Activated CD4-positive, alpha-beta T cell treated with anti-CD3 and anti-CD28 coated beads, Interleukin-2, Interleukin-4, amounts not matched to agents 100 ng/mL and 50 ng/mL, durations not matched to agents 16 hours and 8 hours (primary cell): ENCODE data around the gene RREB1.

Experiments
- DNase-seq: peaks from one replicate; pipeline ENCODE4 v3.0.0-alpha.2; 2020; ENCODE audit warnings: low spot score

Gene RREB1

DNA sequence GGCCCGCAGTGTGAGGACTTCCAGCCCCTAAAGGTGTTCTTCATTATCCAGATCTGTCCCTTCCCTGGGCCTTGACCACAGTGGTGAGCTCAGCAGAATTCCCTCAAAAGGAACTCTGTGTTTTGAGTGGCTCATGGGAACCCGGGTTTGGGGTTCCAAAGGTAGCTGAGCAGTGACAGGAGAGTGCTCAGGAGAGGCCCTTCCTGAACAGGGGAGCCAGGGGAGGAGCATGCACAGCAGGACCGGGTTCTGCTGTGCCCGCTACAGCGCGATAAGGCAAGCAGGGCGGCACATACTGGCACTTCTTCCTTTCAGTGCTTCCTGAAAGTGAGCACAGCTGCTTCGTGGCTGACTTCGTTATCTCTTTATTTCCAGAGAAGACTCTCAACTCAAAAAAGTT is 117.0 kb downstream of the RREB1 start:
- no peak for DNase-seq

DNA sequence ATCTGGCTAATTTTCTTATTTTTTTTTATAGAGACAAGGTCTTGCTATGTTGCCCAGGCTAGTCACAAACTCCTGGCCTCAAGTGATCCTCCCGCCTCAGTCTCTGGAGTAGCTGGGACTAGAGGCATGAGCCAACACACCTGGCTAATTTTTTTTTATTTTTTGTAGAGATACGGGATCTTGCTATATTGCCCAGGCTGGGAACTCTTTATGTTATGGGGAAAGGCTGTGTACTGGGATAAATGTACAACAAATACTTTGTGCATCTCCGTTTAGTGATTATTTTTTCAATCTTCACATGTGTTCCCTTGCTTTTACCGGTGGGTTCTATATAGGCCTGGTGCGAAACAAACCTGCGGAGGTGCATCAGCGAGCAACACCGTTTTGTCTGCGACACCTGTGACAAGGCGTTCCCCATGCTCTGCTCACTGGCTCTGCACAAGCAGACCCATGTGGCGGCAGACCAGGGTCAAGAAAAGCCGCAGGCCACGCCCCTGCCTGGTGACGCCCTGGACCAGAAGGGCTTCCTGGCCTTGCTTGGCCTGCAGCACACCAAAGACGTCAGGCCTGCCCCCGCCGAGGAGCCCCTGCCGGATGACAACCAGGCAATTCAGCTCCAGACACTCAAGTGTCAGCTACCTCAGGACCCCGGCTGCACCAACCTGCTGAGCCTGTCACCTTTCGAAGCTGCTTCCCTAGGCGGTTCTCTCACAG is 121.1 kb downstream of the RREB1 start:
- no peak for DNase-seq

- no peak for DNase-seq
Measured at GRCh38 chr6:7229376-7230326, 121.9 kb downstream of the RREB1 start.

- DNase-seq, result no peak
Measured at GRCh38 chr6:7230327-7230691, 122.5 kb downstream of the RREB1 start.

DNA sequence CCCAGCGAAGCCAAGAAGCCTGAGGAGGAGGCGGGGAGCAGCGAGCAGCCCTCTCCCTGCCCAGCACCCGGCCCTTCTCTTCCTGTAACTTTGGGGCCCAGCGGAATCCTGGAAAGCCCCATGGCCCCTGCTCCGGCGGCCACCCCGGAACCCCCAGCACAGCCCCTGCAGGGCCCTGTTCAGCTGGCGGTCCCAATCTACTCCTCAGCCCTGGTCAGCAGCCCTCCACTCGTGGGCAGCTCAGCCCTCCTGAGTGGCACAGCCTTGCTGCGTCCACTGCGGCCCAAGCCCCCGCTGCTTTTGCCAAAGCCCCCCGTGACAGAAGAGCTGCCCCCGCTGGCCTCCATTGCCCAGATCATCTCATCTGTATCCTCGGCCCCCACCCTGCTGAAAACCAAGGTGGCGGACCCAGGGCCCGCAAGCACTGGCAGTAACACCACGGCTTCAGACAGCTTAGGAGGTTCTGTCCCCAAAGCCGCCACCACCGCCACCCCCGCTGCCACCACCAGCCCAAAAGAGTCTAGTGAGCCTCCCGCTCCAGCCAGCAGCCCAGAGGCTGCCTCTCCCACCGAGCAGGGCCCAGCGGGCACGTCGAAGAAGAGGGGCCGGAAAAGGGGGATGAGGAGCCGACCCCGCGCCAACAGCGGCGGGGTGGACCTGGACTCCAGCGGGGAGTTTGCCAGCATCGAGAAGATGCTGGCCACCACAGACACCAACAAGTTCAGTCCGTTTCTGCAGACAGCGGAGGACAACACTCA is 123.4 kb downstream of the RREB1 start:
- DNase-seq, result no peak

- DNase-seq, result no peak
Measured at GRCh38 chr6:7232351-7232750, 124.6 kb downstream of the RREB1 start.

DNA sequence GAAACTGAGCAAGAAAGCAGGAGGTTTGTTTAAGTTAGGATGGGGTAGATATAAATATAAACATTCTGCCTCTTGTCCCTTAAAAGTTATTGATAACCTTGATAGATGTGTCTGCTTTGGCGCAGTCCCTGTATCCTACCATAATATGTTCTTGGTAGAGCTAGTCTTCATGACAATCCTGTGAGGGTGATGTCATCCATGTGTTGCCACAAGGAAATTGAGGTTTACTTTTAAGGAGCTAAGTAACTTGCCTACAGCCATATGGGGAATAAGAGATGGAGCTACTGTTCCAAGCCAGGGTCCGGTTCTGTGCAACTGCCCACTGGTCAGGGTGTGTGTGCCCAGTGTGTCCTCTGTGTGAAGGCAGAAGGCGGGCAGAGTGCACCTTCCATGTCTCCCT is 126.8 kb downstream of the RREB1 start:
- no peak for DNase-seq

DNA sequence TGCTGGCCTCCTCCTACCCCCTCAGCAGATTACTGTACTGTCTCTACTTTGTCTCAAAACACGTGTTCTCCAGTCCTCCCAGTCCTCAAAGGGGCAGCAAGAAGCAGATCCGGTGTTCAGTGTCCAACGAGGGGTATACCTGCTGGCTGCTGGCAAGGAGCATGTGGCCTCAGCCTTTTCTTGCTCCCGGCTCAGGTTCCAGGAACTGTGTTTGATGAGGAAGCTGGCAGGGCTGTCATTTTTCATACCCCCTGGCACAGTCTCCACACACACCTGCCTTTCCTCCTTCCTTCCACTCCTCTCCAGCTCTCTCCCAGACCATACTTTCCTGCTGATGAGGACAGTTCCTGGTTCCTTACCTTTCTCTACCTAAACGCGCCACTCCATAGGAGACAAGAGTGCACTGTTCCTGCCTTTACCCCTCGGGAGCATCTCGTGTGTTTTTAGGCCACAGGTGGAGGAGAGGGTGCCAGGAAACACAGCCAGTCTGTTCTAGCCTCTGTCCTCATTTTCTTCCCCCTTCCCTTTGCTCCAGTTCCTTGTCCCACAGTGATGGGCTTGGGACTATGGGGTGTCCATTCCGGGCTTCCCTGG is 128.0 kb downstream of the RREB1 start:
- no peak for DNase-seq

GRCh38 chr6:7236306-7237209 is 128.8 kb downstream of the RREB1 start:
- DNase-seq, result no peak

GRCh38 chr6:7237653-7238188 is 130.0 kb downstream of the RREB1 start:
- DNase-seq, result no peak

DNA sequence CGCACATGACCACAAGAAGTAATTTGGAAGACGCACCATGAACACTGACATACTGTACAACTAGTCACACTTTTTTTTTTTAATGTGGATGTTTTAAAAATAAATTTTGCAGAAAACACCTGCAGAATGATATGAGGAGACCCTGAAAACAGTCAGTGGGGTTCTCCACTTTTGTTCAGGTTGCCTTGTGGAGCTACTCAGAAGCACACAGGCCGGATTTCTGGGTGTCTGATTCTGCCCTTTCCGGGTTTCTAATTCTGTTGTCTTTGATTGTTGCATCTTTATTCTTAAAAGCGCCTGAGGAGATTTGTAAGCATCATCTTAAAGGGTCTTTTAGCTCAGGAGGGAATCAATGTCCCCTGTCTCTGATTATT is 130.8 kb downstream of the RREB1 start:
- no peak for DNase-seq

DNA sequence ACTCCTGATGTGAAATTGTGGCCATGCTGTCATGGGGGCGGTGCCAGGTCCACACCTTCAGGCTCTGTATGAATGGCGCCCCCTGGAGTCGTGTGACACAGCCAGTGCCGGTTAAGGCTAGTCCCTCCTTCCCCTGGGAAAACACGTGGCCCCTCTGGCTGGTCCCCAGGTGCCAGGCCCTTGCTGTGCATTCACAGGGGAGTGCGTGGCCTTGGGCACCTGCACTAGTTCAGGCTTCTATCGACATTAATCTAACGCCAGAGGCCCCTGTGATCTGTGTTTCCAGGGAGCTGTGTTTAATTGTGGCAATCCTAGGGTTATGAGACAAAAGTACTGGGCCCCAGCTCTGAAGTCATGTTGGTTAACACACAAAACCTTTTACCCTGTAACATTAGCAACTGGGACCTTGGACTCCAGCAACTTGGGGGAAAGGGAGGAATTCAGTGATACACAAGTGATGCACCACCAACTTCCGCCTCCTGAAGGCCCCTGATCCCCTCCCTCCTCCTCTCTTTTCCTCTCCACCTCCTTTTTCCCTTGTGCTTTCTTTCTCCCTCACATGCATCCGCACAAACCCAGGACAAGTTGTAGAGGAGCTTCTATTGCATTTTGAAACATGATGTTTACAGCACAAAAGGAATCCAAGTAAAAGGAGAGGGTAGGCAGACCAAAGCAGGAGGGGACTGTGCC is 131.3 kb downstream of the RREB1 start:
- DNase-seq, result peak; percentile 70

DNA sequence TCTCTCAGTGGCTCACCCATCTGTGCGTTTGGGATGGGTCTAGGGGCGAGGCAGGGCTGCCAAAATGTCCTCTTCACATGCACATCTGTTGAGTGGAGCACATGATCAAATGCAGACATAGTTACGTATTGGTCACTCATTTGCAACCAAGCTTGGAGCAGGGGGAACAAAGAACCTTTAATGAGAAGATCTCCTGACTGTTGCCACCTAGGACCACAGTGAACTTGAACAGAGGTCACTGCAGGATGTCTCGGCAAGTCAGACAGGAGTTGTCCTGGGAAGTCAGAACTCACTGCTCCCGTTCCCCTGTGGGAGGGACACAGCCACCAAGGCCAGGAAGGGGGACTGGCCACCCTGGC is 131.8 kb downstream of the RREB1 start:
- no peak for DNase-seq

GRCh38 chr6:7240351-7240750 is 132.6 kb downstream of the RREB1 start:
- DNase-seq, result no peak

GRCh38 chr6:7241160-7241559 is 133.4 kb downstream of the RREB1 start:
- no peak for DNase-seq

- no peak for DNase-seq
Measured at GRCh38 chr6:7241709-7242645, 134.2 kb downstream of the RREB1 start.

DNA sequence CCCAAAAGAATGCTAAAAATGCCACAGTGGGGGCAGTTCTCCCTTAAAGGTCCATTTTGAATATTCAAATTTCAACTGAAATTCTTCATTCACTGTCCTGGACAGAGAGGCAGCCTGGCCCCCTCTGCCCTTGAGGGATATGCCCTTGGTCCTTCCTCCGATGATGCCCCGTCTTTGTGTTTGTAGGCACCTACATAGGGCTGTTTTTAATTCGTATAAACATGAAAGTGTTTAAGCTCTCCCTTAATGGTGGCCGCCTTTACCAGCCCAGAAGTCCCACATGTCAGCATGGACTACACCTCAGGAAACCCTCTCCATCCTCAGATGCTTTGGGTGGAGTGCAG is 135.0 kb downstream of the RREB1 start:
- DNase-seq, result no peak

GRCh38 chr6:7243179-7243981 is 135.6 kb downstream of the RREB1 start:
- peak; percentile 73 for DNase-seq
